PFSK-1 (cell line): ENCODE results near the gene CTNNBL1.

Experiments
- POLR2AphosphoS5 ChIP-seq: IDR thresholded peaks from 2 replicates; pipeline ENCODE4 v1.6.1; 2012; ENCODE audit warnings: low read depth, mild to moderate bottlenecking, control low read depth, low read length, moderate library complexity
- SIN3A ChIP-seq: IDR thresholded peaks from 2 replicates; pipeline ENCODE4 v1.6.1; 2012; ENCODE audit warnings: mild to moderate bottlenecking, low read length, moderate library complexity, borderline replicate concordance; ENCODE audit not compliant: insufficient read depth
- TAF1 ChIP-seq: IDR thresholded peaks from 2 replicates; pipeline ENCODE4 v1.6.1; 2012; ENCODE audit warnings: low read length, control low read depth, borderline replicate concordance; ENCODE audit not compliant: insufficient read depth
- TF ChIP-seq, protein P1 (sequence below), 2 experiments: IDR thresholded peaks; 2 replicates each; pipeline versions ENCODE4 v1.6.1 to v1.8.0; 2011 to 2012; ENCODE audit warnings: low read depth in 2 of 2, low read length in 2 of 2, control low read depth in 1 of 2, inconsistent platforms in 1 of 2, mild to moderate bottlenecking in 1 of 2, moderate library complexity in 1 of 2; ENCODE audit not compliant: insufficient read depth in 1 of 2

DNA sequence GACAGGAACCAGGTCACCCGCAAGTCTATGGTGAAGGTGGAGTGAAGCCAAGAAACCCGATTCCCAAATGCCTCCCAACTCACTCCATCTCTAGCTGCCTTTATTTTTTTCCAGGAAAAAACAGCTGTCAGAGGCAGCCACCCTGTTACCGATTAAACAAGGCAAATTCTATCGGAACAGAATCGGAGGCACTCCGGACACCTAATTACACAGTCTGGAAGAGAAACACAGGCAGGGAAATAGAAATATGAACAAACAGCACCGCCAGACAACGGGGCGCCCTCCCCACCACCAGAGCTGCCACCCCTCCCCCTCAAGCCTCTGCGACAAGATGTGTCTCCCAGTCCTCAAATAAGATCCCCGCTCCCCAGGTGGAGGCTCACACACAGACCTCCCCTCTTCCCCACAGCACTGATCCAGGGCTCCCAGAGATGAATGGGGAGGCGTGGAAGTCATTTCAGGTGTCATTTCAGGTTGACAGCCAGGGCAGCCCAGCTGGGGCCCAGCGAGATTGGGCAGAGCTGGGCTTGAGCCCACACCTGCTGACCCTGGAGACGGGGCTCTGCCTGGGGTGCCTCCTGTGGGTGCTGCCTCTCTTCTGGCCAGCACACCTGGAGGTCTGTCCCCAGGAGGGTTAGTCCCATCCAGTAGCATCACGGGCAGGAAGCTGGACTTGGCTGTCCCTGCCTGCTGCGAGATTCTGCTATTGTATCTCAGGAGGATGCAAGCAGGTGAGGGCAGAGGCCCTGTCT lies 189.3 kb downstream of the CTNNBL1 start:
- TF ChIP-seq TAF1 (no peak), POLR2AphosphoS5 (no peak), SIN3A (no peak)
- TF ChIP-seq, protein P1, sequence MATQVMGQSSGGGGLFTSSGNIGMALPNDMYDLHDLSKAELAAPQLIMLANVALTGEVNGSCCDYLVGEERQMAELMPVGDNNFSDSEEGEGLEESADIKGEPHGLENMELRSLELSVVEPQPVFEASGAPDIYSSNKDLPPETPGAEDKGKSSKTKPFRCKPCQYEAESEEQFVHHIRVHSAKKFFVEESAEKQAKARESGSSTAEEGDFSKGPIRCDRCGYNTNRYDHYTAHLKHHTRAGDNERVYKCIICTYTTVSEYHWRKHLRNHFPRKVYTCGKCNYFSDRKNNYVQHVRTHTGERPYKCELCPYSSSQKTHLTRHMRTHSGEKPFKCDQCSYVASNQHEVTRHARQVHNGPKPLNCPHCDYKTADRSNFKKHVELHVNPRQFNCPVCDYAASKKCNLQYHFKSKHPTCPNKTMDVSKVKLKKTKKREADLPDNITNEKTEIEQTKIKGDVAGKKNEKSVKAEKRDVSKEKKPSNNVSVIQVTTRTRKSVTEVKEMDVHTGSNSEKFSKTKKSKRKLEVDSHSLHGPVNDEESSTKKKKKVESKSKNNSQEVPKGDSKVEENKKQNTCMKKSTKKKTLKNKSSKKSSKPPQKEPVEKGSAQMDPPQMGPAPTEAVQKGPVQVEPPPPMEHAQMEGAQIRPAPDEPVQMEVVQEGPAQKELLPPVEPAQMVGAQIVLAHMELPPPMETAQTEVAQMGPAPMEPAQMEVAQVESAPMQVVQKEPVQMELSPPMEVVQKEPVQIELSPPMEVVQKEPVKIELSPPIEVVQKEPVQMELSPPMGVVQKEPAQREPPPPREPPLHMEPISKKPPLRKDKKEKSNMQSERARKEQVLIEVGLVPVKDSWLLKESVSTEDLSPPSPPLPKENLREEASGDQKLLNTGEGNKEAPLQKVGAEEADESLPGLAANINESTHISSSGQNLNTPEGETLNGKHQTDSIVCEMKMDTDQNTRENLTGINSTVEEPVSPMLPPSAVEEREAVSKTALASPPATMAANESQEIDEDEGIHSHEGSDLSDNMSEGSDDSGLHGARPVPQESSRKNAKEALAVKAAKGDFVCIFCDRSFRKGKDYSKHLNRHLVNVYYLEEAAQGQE (IDR thresholded peaks at IDR 0.05; ENCODE audit: insufficient read depth in 1 of 2, low read depth in 2 of 2, low read length in 2 of 2): no peak
